Astrocyte (in vitro differentiated cells and primary cell): ENCODE data around the gene LINGO4.

Experiments
- EZH2 ChIP-seq: IDR thresholded peaks from 2 replicates; pipeline ENCODE4 v1.6.1; 2012; ENCODE audit warnings: mild to moderate bottlenecking, low read length, inconsistent platforms; ENCODE audit not compliant: insufficient read depth
- TF ChIP-seq, protein P1 (sequence below): IDR thresholded peaks from 2 replicates; pipeline ENCODE4 v1.5.1; 2011; ENCODE audit warnings: low read depth, mild to moderate bottlenecking, inconsistent platforms, low read length, moderate library complexity; ENCODE audit not compliant: insufficient read depth

DNA sequence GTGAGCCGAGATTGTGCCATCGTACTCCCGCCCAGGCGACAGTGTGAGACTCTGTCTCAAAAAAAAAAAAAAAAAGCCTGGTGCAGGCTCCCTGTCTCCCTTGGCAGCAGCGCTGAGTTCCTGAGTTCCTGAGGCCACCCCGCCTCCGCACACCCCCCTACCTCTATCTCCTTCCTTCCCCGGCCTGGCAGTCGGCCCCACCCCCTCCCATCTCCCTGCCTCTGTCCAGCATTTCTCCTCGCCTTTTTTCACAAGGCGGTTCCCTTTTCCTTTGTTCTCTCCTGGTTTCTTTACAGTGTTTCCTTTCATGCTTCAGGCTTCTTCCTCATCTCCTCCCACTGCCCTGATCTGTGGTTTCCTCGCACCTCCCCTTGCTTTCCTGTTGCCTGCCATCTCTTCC, 23.7 kb upstream of the LINGO4 start:
- TF ChIP-seq, protein P1, sequence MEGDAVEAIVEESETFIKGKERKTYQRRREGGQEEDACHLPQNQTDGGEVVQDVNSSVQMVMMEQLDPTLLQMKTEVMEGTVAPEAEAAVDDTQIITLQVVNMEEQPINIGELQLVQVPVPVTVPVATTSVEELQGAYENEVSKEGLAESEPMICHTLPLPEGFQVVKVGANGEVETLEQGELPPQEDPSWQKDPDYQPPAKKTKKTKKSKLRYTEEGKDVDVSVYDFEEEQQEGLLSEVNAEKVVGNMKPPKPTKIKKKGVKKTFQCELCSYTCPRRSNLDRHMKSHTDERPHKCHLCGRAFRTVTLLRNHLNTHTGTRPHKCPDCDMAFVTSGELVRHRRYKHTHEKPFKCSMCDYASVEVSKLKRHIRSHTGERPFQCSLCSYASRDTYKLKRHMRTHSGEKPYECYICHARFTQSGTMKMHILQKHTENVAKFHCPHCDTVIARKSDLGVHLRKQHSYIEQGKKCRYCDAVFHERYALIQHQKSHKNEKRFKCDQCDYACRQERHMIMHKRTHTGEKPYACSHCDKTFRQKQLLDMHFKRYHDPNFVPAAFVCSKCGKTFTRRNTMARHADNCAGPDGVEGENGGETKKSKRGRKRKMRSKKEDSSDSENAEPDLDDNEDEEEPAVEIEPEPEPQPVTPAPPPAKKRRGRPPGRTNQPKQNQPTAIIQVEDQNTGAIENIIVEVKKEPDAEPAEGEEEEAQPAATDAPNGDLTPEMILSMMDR: no peak
- TF ChIP-seq EZH2: no peak
